Measurements from ENCODE around the gene RETREG3.
"Not testable (repeated sequence)": the region's sequence is repeated elsewhere in the genome, so short reads cannot be mapped to it uniquely, and the experiment has no call there.

Gene RETREG3

DNA sequence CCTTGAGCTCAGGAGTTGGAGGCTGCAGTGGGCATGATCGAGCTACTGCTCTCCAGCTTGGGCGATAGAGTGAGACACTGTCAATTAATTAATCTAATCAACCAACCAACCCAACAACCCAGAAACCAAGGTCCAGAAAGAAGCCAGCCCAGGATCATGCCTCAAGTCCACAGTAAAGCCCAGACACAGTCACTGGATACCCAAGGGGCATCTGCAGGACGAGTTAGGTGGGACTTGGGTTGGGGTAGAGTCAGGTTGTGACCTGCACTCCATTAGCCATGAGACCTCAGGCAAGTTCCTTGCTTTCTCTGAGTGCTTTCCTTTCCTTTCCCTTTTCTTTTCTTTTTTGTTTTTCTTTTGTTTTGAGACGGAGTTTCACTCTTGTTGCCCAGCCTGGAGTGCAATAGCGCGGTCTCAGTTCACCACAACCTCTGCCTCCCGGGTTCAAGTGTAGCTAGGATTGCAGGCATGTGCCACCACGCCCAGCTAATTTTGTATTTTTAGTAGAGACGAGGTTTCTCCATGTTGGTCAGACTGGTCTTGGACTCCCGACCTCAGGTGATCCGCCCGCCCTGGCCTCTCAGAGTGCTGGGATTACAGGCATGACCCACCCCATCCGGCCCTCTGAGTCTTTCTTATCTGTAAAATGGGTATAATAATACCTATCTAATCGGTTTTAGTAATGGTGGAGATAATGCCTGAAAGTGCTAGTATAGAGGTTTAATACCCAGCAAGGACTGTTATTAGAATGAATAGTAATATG is 60.0 kb downstream of the RETREG3 start:
- no peak for DNase-seq

DNA sequence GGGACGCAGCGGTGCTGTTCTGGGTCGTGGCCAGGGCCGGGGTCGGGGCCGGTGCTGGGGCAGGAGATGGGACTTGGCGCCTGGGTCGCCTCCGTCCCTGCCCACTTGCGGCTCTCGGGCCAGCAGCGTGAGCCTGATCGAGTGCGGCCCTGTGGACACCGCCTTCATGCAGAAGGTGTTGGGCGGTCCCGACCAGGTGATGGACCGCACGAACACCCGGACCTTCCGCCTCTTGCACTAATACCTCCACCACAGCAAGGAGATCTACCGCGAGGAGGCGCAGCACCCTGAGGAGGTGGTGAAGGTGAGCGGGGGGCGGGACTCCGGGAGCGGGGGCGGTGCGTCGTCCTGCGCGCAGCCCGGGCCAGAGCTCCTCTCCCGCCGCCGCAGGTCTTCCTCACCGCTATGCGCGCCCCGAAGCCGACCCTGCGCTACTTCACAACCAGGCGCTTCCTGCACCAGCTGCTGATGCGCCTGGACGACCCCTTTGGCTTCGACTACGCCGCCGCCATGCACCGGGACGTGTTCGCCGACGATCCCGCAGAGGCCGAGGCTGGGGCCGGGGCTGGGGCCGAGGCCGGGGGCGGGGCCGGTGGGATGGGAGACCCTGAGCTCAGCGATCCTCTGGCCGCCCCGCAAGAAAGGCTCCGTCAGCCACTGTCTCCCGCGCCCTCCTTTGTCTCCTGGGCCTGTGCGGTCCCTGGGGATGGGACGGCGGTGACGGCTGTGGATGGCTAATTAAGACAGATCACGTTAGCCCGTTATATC is 60.9 kb downstream of the RETREG3 start:
- no peak for DNase-seq

DNA sequence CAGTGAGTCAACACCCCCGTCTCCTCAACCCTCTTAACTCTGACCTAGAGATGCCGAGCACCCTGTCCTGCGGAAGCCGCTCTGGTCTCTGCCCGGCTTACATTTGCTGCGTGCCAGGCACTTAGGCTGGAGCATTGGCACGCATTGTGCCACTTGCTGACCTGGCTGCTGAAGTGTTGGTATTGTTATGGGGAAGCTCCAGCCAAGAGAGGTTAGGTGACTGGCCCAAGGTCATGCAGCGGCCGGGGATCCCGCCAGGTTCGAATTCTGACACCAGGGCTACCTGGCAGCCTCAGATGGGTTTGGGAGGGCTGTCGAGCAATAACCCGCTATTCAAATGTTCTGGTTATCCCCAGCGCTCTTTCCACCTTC is 61.5 kb downstream of the RETREG3 start:
- DNase-seq: no peak

DNA sequence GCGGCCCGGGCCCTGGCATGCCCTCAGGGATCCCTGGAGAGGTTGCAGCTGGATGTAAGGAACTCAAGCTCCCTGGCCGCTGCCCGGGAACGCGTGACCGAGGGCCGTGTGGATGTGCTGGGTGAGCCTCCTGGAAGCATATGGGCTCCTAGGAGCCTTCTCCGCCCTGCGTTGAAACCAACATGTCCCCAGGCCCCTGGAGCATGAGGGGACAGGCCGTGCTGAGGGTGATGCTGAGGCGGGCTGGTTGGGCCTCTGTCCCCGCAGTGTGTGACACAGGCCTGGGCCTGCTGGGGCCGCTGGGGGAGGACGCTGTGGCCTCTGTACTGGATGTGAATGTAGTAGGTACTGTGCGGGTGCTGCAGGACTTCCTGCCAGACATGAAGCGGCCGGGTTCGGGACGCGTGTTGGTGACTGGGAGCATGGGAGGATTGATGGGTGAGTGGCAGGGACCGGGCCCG is 62.1 kb downstream of the RETREG3 start:
- no peak for DNase-seq

DNA sequence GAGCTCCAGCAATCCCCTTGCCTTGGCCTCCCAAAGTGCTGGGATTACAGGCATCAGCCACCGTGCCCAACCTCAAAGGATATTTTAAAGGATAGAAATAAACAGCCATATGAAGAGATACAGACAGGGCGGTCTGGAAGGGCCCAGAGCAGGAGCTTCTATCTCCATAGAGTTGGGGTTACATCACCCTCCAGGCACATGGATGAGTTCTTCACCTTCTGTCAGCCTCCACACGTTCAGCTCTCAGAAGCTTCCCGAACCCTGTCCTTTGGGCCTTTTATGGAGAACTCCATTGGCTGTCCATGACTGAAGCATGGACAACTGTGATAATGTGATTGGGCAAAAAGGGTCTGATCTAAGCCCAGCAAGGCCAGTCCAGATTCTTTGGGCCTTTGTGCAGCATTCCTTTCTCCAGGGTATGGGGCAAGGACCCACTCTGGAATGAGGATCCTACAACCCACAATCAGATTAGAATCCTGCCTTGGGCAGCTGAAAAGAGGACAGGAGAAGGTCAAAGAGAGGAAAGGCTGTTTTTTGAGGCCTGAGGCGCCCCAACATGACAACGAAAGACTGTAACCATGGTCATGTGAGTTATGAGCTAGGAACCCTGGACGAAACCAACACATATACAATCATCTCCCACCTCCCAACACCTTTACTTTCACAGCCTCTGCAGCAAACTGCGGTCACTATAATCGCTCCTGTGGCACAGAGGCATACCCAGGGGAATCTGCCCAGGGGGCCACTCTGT is 63.2 kb downstream of the RETREG3 start:
- not testable (repeated sequence) for DNase-seq

GRCh38 chr17:42544874-42545283 is 64.3 kb downstream of the RETREG3 start:
- no peak for DNase-seq

- DNase-seq: no peak
Observed at GRCh38 chr17:42543190-42544079, 65.7 kb downstream of the RETREG3 start.

- DNase-seq: no peak
Observed at GRCh38 chr17:42541041-42541833, 67.9 kb downstream of the RETREG3 start.

DNA sequence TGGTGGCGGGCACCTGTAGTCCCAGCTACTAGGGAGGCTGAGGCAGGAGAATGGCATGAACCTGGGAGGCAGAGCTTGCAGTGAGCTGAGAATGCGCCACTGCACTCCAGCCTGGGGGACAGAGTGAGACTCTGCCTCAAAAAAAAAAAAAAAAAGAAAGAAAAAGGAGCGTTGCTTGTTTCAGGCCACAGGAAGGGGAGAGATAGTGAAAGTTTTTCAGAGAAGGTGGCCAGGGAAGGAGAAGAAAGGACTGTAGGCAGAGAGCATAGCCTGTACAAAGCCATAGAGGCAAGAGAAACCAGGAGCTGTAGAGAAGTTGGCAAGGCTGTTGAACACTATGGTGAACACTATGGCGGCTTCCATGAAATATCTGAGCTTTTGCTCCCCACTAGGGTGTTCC is 68.6 kb downstream of the RETREG3 start:
- DNase-seq: not testable (repeated sequence)

GRCh38 chr17:42538482-42538881 is 70.7 kb downstream of the RETREG3 start:
- DNase-seq: no peak

DNA sequence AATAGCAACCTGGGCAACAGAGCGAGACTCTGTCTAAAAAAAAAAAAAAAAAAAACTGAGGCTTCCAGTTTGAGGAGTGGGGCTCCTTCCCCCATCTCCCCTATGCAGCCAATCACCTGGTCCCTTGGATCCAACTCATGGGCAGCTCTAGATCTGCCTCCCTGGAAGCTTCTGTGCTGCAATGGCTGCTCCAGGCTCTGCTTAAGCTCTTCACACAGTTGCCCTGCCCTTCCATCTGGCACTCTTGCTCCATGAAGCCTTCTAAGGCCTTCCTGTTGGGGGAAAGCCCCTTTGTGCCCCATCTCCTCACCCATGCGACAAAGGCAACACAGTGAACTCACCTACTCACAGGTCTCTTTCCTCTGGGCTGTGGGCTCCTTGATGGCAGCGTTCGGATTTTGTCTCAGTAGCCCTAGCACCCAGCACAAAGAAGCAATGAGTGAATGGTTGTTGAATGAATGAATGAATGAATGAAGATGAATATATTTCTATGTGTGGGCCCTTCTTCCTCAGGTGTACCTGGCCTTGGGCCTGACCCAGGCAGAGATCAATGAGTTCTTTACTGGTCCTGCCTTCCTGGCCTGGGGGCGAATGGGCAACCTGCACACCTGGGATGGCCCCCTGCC is 71.2 kb downstream of the RETREG3 start:
- DNase-seq: no peak

DNA sequence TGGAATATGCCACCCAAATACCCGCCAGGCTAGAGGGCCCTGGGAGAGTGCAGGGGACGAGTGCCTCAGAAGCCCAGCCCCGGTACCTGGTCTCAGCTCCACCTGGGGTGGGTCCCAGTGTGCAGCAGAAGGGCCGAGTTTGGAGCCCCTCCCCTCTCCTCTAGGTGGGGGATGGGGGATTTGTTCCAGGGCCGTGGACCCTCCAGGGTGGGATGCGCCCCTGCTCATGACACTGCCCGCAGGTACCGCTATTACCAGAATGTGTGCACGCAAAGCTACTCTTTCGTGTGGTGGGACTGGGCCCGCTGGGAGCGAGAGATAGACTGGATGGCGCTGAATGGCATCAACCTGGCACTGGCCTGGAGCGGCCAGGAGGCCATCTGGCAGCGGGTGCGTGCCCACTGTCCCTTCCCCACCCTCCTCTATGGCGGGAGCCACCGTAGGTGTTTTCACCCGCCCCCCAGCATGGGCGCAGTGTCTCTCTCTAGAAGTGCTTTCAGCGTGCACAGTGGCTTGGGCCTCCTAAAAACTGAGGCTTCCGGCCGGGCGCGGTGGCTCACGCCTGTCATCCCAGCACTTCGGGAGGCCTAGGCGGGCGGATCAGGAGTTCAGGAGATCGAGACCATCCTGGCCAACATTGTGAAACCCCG is 71.9 kb downstream of the RETREG3 start:
- DNase-seq: no peak

DNA sequence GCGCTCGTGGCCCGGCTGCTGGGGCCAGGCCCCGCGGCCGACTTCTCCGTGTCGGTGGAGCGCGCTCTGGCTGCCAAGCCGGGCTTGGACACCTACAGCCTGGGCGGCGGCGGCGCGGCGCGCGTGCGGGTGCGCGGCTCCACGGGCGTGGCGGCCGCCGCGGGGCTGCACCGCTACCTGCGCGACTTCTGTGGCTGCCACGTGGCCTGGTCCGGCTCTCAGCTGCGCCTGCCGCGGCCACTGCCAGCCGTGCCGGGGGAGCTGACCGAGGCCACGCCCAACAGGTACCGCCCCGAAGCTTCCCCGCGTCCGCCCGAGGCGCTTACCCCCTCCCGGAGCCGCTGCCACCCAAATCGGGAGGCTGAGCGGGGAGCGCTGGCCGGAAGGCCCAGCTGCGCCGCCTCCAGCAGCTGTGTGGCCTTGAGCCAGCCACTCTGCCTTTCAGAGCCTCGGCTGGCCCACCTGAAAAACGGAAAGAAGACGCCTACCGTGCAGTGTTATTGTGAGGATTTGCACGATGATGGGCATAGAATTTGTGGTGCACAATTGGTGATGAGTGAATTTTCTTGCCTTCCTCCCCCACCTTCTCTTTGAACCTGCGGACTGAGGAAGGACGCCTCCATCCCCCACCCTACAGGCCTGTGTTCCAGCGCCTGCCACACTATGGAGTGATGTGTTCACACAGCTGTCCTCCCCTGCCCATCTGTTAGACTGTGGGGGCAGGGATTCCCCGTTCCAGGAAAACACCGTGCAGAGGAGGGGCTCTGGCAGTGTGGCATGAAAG is 72.6 kb downstream of the RETREG3 start:
- peak; percentile 66 for DNase-seq

- peak; percentile 79 for DNase-seq
Observed at GRCh38 chr17:42536048-42536371, 73.2 kb downstream of the RETREG3 start, which contains the start of gene NAGLU. Gene NAGLU (plus strand): TSS chr17:42536241. CDS start chr17:42536273, 32 bp downstream.

- DNase-seq: peak; percentile 76
Observed at GRCh38 chr17:42535155-42536047, 73.8 kb downstream of the RETREG3 start.

GRCh38 chr17:42531455-42532354 is 77.5 kb downstream of the RETREG3 start:
- DNase-seq: peak; percentile 58

DNA sequence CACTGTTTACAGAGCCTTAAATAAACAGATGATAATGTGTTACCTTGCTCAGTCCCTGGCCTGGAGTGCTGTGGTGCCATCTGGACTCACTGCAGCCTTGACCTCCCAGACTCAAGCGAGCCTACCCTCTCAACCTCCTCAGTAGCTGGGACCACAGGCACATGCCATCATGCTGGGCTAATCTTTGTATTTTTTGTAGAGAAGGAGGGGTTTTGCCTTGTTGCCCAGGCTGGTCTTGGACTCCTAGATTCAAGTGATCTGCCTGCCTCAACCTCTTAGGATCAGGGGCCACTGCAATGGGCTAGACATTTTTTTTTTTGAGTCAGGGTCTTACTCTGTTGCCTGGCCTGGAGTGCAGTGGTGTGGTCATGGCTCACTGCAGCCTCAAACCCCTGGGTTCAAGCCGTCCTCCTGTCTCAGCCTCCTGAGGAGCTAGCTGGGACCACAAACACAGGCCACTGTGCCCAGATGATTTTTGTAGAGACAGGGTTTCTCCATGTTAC is 78.2 kb downstream of the RETREG3 start:
- DNase-seq: no peak
